HL-60 (cell line): ENCODE results near the gene OR2AK2.

Experiments
- CTCF ChIP-seq: IDR thresholded peaks from one replicate; pipeline ENCODE4 v1.5.1; 2011; ENCODE audit warnings: low read length, control low read depth, inconsistent platforms; ENCODE audit not compliant: insufficient read depth
- GABPA ChIP-seq: IDR thresholded peaks from 2 replicates; pipeline ENCODE4 v1.6.1; 2012; ENCODE audit warnings: low read depth
- POLR2AphosphoS5 ChIP-seq: IDR thresholded peaks from 2 replicates; pipeline ENCODE4 v1.6.1; 2012; ENCODE audit warnings: low read depth
- REST ChIP-seq: IDR thresholded peaks from 2 replicates; pipeline ENCODE4 v1.6.1; 2012; ENCODE audit warnings: low read depth; ENCODE audit not compliant: insufficient replicate concordance
- SPI1 ChIP-seq: IDR thresholded peaks from 2 replicates; pipeline ENCODE4 v1.6.1; 2012; ENCODE audit warnings: low read depth, mild to moderate bottlenecking, borderline replicate concordance

GRCh38 chr1:247964933-247965332 is at the start of gene OR2AK2:
- TF ChIP-seq GABPA (no peak), CTCF (no peak), REST (no peak), POLR2AphosphoS5 (no peak), SPI1 (no peak)
